Progenitor cell of endocrine pancreas (in vitro differentiated cells): Measurements from ENCODE around the gene BHMT2. TPM values are rescaled to one million over a fixed set of nuclear protein-coding genes. Genes with fewer than 3 reads are reported as not detected.

Experiments used
- DNase-seq: peaks from one replicate; pipeline ENCODE4 v3.0.0; 2021; ENCODE audit warnings: low spot score; ENCODE audit not compliant: unreplicated experiment
- H3K27ac Mint-ChIP-seq: 2 replicates; pipeline ENCODE4 v1.8.0; 2021; ENCODE audit warnings: mild to moderate bottlenecking, moderate library complexity, mixed read lengths
- H3K27me3 Mint-ChIP-seq: 2 replicates; pipeline ENCODE4 v1.8.0; 2021; ENCODE audit warnings: mixed read lengths
- H3K36me3 Mint-ChIP-seq: 2 replicates; pipeline ENCODE4 v1.8.0; 2022; ENCODE audit warnings: mixed read lengths; ENCODE audit not compliant: insufficient read depth
- H3K4me1 Mint-ChIP-seq: 2 replicates; pipeline ENCODE4 v1.8.0; 2021; ENCODE audit warnings: low read depth, mixed read lengths
- H3K4me3 Mint-ChIP-seq: 2 replicates; pipeline ENCODE4 v1.8.0; 2021; ENCODE audit warnings: low read depth, mild to moderate bottlenecking, moderate library complexity, mixed read lengths
- H3K9me3 Mint-ChIP-seq: 2 replicates; pipeline ENCODE4 v1.8.0; 2021; ENCODE audit warnings: low read depth, mixed read lengths
- total RNA-seq: library from RNA; stranded (reverse); gene quantifications from 2 replicates; pipeline ENCODE4 v1.2.1, GENCODE V29; 2021
- TF ChIP-seq, protein P1 (sequence below): fragments of 200-600 bp; sonication (generic); IDR thresholded peaks from one replicate; pipeline ENCODE4 v1.5.0; 2021; ENCODE audit warnings: antibody characterized with exemption, mild to moderate bottlenecking; ENCODE audit not compliant: unreplicated experiment

Gene BHMT2
- total RNA-seq, 1 donor from 2014 or later = 1.2 TPM

- Mint-ChIP-seq H3K4me1 (no peaks in the 10 kb centered on the region), H3K9me3 (no peaks in the 10 kb centered on the region), H3K27ac (no peak overlapping the region), H3K4me3 (no peak overlapping the region), H3K36me3 (no peaks in the 10 kb centered on the region), H3K27me3 (no peaks in the 10 kb centered on the region)
- TF ChIP-seq, protein P1, sequence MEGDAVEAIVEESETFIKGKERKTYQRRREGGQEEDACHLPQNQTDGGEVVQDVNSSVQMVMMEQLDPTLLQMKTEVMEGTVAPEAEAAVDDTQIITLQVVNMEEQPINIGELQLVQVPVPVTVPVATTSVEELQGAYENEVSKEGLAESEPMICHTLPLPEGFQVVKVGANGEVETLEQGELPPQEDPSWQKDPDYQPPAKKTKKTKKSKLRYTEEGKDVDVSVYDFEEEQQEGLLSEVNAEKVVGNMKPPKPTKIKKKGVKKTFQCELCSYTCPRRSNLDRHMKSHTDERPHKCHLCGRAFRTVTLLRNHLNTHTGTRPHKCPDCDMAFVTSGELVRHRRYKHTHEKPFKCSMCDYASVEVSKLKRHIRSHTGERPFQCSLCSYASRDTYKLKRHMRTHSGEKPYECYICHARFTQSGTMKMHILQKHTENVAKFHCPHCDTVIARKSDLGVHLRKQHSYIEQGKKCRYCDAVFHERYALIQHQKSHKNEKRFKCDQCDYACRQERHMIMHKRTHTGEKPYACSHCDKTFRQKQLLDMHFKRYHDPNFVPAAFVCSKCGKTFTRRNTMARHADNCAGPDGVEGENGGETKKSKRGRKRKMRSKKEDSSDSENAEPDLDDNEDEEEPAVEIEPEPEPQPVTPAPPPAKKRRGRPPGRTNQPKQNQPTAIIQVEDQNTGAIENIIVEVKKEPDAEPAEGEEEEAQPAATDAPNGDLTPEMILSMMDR = no peak
- DNase-seq = no peak
Measured at GRCh38 chr5:79080804-79081203, 11.2 kb downstream of the BHMT2 start.

DNA sequence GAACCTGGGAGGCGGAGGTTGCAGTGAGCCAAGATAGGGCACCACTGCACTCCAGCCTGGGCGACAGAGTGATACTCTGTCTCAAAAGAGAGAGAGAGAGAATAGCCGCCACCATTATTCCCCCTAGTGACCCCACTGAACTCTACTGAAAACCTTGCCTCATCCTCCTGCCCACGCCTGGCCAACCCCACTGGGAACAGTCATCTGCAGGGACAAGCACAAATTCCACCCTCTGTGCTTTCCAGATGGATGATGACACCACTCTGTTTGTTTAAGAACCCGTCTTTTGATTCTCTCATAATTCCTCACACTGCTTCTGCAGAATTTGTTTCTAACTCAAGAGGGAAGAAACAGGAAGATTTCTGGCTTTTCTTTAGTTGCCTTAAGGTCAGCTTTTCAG, 12.2 kb downstream of the BHMT2 start:
- Mint-ChIP-seq H3K4me3 (no peak overlapping the region), H3K9me3 (no peaks in the 10 kb centered on the region), H3K36me3 (no peaks in the 10 kb centered on the region), H3K27ac (no peak overlapping the region), H3K27me3 (no peaks in the 10 kb centered on the region), H3K4me1 (no peaks in the 10 kb centered on the region)
- TF ChIP-seq, protein P1 = no peak
- DNase-seq = no peak

GRCh38 chr5:79086116-79086515, 16.5 kb downstream of the BHMT2 start:
- no peak for DNase-seq
- Mint-ChIP-seq H3K4me1 (peaks cover 1% of the 10 kb centered on the region), H3K4me3 (no peak overlapping the region), H3K9me3 (no peaks in the 10 kb centered on the region), H3K27me3 (no peaks in the 10 kb centered on the region), H3K27ac (no peak overlapping the region), H3K36me3 (no peaks in the 10 kb centered on the region)
- TF ChIP-seq, protein P1 = no peak

GRCh38 chr5:79088507-79088906, 18.9 kb downstream of the BHMT2 start:
- no peak for DNase-seq
- Mint-ChIP-seq H3K4me1 (peaks cover 7% of the 10 kb centered on the region), H3K9me3 (peaks cover 3% of the 10 kb centered on the region), H3K27ac (no peak overlapping the region), H3K27me3 (no peaks in the 10 kb centered on the region), H3K36me3 (no peaks in the 10 kb centered on the region), H3K4me3 (no peak overlapping the region)
- TF ChIP-seq, protein P1 = no peak

DNA sequence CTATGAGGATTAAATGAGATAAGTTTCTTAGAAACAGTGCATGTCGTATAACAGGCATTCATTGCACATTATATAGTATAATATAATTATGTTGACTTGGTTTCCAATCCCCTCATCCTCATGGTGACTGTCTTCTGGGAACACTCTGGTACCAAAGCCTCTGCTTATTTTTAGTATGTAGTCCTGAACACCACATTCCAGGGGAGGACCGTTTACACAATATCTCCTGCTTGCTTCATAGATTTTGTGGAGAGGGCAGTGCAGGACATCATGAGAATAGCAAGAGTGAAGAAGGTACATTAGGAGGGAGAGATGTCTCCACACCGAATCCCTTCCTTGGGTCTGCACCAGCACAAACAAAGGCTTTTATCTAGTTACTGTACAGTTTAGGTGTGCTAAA, 21.5 kb downstream of the BHMT2 start:
- no peak overlapping the region for H3K27ac Mint-ChIP-seq
- no peak for DNase-seq
- no peaks in the 10 kb centered on the region for H3K27me3 Mint-ChIP-seq
- H3K36me3 Mint-ChIP-seq = peaks cover 2% of the 10 kb centered on the region
- no peak overlapping the region for H3K4me3 Mint-ChIP-seq
- peaks cover 20% of the 10 kb centered on the region for H3K4me1 Mint-ChIP-seq
- TF ChIP-seq, protein P1 = no peak
- peaks cover 7% of the 10 kb centered on the region for H3K9me3 Mint-ChIP-seq
